GM12874 (cell line): ENCODE data around the gene DARS1.

Experiments
- CTCF ChIP-seq: IDR thresholded peaks from 2 replicates; pipeline ENCODE4 v1.5.1; 2011; ENCODE audit warnings: low read depth, mild to moderate bottlenecking, control low read depth, low read length, moderate library complexity; ENCODE audit not compliant: insufficient read depth

Gene DARS1

GRCh38 chr2:135985018-135985825, at the start of gene DARS1:
Gene DARS1 (minus strand): TSS chr2:135985626. CDS start chr2:135985468, 158 bp downstream.
- TF ChIP-seq CTCF: no peak

GRCh38 chr2:136034629-136035028, 49.2 kb upstream of the DARS1 start:
- TF ChIP-seq CTCF: no peak

GRCh38 chr2:136032817-136033535, 47.5 kb upstream of the DARS1 start:
- no peak for TF ChIP-seq CTCF

GRCh38 chr2:136032192-136032591, 46.8 kb upstream of the DARS1 start:
- TF ChIP-seq CTCF: no peak

- no peak for TF ChIP-seq CTCF
These were observed 46.3 kb upstream of the DARS1 start for GRCh38 chr2:136031711-136032110.

GRCh38 chr2:136030406-136030805, 45.0 kb upstream of the DARS1 start:
- TF ChIP-seq CTCF: no peak

- no peak for TF ChIP-seq CTCF
These were observed 43.7 kb upstream of the DARS1 start for GRCh38 chr2:136029149-136029548.
